K562 (cell line): ENCODE data around the gene PLD1. TPM values are rescaled to one million over a fixed set of nuclear protein-coding genes. Genes with fewer than 3 reads are reported as not detected.

Experiments used
- ATAC-seq: fragments of 200-7000 bp; cut with Tn5 transposase; 3 replicates; pipeline ENCODE4 v1.9.1; 2020; ENCODE audit warnings: moderate library complexity
- BruUV-seq: library from RNA; stranded (reverse); fragments of 400-500 nt; replicated peaks from 2 replicates; lab custom pipeline; 2021; lab: Mats Ljungman, UMichigan
- CTCF ChIA-PET: fragments of 300-600 bp; formaldehyde crosslinking; extraction: SDS; loops from one replicate; lab custom pipeline; 2021; ENCODE audit warnings: low intra/inter-chr PET ratio; lab: Yijun Ruan, JAX
- POLR2A ChIA-PET: fragments of 300-600, 350-650 bp; sonication (Branson Sonifier 250); formaldehyde crosslinking; extraction: SDS; loops from one replicate; lab custom pipeline; 2021; ENCODE audit warnings: antibody characterized with exemption, inconsistent platforms; lab: Yijun Ruan, JAX
- DNase-seq, 4 experiments: peaks; one replicate each; pipeline versions ENCODE4 v3.0.0 to v3.0.0-alpha.2; 2011 to 2018; ENCODE audit warnings: low spot score in 3 of 4, mixed read lengths in 3 of 4; ENCODE audit errors: extremely low read depth in 1 of 4
- FAIRE-seq: peaks from 2 replicates; lab custom pipeline; 2011; peaks lifted over from hg19 to GRCh38; lab: Jason Lieb, UNC
- H2AFZ ChIP-seq: 2 replicates; pipeline ENCODE4 v1.6.0; 2011; ENCODE audit warnings: low read depth, low read length, control low read depth, inconsistent platforms
- H3K27ac ChIP-seq: fragments of 200-600 bp; 3 replicates; pipeline ENCODE4 v1.8.0; 2011; ENCODE audit warnings: low read depth, mild to moderate bottlenecking, control low read depth, inconsistent platforms, low read length, moderate library complexity, mixed read lengths; ENCODE audit errors: extremely low read depth
- H3K27me3 ChIP-seq, 2 experiments: fragments of 300-600 bp in 1 of 2; 2 replicates in 1 of 2; 3 replicates in 1 of 2; pipeline versions ENCODE4 v1.6.0 to v1.8.0; 2011; ENCODE audit warnings: inconsistent platforms in 2 of 2, low read length in 2 of 2, mild to moderate bottlenecking in 1 of 2, mixed read lengths in 1 of 2, moderate library complexity in 1 of 2; ENCODE audit not compliant: control insufficient read depth in 2 of 2, insufficient read depth in 2 of 2
- H3K36me3 ChIP-seq: fragments of 300-600 bp; 3 replicates; pipeline ENCODE4 v1.8.0; 2011; ENCODE audit warnings: mild to moderate bottlenecking, low read length, inconsistent platforms; ENCODE audit not compliant: control insufficient read depth, insufficient read depth
- H3K4me1 ChIP-seq, 2 experiments: fragments of 200-600 bp in 1 of 2; replicated peaks in 1 of 2; 2 replicates in 1 of 2; 3 replicates in 1 of 2; pipeline versions ENCODE4 v1.5.1 to v1.8.0; 2011; ENCODE audit warnings: inconsistent platforms in 2 of 2, low read length in 2 of 2, mild to moderate bottlenecking in 1 of 2, mixed read lengths in 1 of 2, moderate library complexity in 1 of 2; ENCODE audit not compliant: control insufficient read depth in 2 of 2, insufficient read depth in 2 of 2
- H3K4me2 ChIP-seq: 2 replicates; pipeline ENCODE4 v1.6.1; 2011; ENCODE audit warnings: low read length, control low read depth, inconsistent platforms, mixed read lengths; ENCODE audit not compliant: insufficient read depth
- H3K4me3 ChIP-seq: fragments of 200-600 bp; sonication (generic), shearing (Covaris generic); 2 replicates; pipeline ENCODE4 v1.5.1; 2016; ENCODE audit warnings: control low read depth, inconsistent platforms
- H3K79me2 ChIP-seq: fragments of 200-600 bp; 3 replicates; pipeline ENCODE4 v1.8.0; 2011; ENCODE audit warnings: low read length, inconsistent platforms; ENCODE audit not compliant: control insufficient read depth, insufficient read depth
- H3K9ac ChIP-seq, 2 experiments: 2 replicates each; pipeline versions ENCODE4 v1.6.0 to v1.6.1; 2011; ENCODE audit warnings: low read depth in 2 of 2, low read length in 2 of 2, control low read depth in 1 of 2, inconsistent platforms in 1 of 2, mild to moderate bottlenecking in 1 of 2, mixed read lengths in 1 of 2; ENCODE audit not compliant: insufficient read depth in 1 of 2
- H3K9me1 ChIP-seq: one replicate; pipeline ENCODE4 v1.6.0; 2011; ENCODE audit warnings: inconsistent platforms, mild to moderate bottlenecking, low read length, moderate library complexity; ENCODE audit not compliant: control insufficient read depth, insufficient read depth
- H3K9me3 ChIP-seq: replicated peaks from 2 replicates; pipeline ENCODE4 v1.5.1; 2011; ENCODE audit warnings: low read depth, low read length, inconsistent platforms; ENCODE audit not compliant: control insufficient read depth, insufficient read depth
- H4K20me1 ChIP-seq: replicated peaks from 2 replicates; pipeline ENCODE4 v1.6.1; 2011; ENCODE audit warnings: low read length, inconsistent platforms, mixed read lengths; ENCODE audit not compliant: control insufficient read depth, insufficient read depth
- CSDE1 ChIP-seq, 2 experiments: fragments of 450-650 bp; IDR thresholded peaks; 2 replicates each; pipeline ENCODE4 v1.6.1; 2016; ENCODE audit warnings: mild to moderate bottlenecking in 1 of 2
- ILK ChIP-seq: fragments of 450-650 bp; IDR thresholded peaks from 2 replicates; pipeline ENCODE4 v1.6.1; 2016; ENCODE audit warnings: missing genetic modification characterization, low read depth, mild to moderate bottlenecking, missing compliant biosample characterization, moderate library complexity, borderline replicate concordance
- JUND ChIP-seq, 2 experiments: IDR thresholded peaks; 2 replicates in 1 of 2; 3 replicates in 1 of 2; pipeline ENCODE4 v1.6.1; 2011; ENCODE audit warnings: borderline replicate concordance in 2 of 2, low read depth in 2 of 2, low read length in 2 of 2, improper control_type of control experiment in 1 of 2, missing biosample characterization in 1 of 2, missing genetic modification characterization in 1 of 2, missing genetic modification reagents in 1 of 2
- NEUROD1 ChIP-seq: fragments of 150-350 bp; IDR thresholded peaks from 2 replicates; pipeline ENCODE4 v1.6.1; 2014; ENCODE audit warnings: borderline replicate concordance, low read length, low read depth; ENCODE audit not compliant: partially characterized antibody
- RBM15 ChIP-seq: fragments of 200-400 bp; formaldehyde crosslinking; IDR thresholded peaks from 2 replicates; pipeline ENCODE4 v1.6.1; 2018; ENCODE audit warnings: mild to moderate bottlenecking, low read length, moderate library complexity; ENCODE audit not compliant: insufficient read depth
- SNRNP70 ChIP-seq: fragments of 200-400 bp; formaldehyde crosslinking; optimal IDR thresholded peaks from 2 replicates; pipeline ENCODE3; 2017; ENCODE audit warnings: low read depth, low read length
- SRSF9 ChIP-seq: fragments of 200-400 bp; formaldehyde crosslinking; IDR thresholded peaks from 2 replicates; pipeline ENCODE4 v1.6.1; 2017; ENCODE audit warnings: low read depth, low read length, borderline replicate concordance
- TCF7 ChIP-seq: sonication (generic); IDR thresholded peaks from 2 replicates; pipeline ENCODE4 v1.6.1; 2016; ENCODE audit warnings: antibody characterized with exemption, borderline replicate concordance
- ZNF253 ChIP-seq: fragments of 250-450 bp; sonication (Bioruptor Pico); conservative IDR thresholded peaks from 2 replicates; pipeline ENCODE4 v1.6.1; 2021; ENCODE audit warnings: mild to moderate bottlenecking
- WGBS: fragments of 100-300 bp; shearing (Covaris generic); methylation state at CpG from one replicate; pipeline ENCODE4 v1.1.6; 2016; ENCODE audit warnings: low coverage, mixed read lengths; ENCODE audit not compliant: insufficient coverage; ENCODE audit errors: missing lambda C conversion rate; 5-methylcytosine and 5-hydroxymethylcytosine counted together
- in situ Hi-C: fragments of 300-500 bp; cut with MboI; formaldehyde crosslinking; loops from 4 replicates; pipeline ENCODE4 v1.15.0; 2018; ENCODE audit warnings: inconsistent platforms, mixed read lengths
- intact Hi-C: fragments of 100-400 bp; cut with micrococcal nuclease; formaldehyde crosslinking; loops from 2 replicates; pipeline ENCODE4 v1.14.2; 2022
- polyA plus RNA-seq, 8 experiments: library from polyadenylated mRNA; depleted of rRNA in 4 of 8; stranded (reverse) in 5 of 8; unstranded in 3 of 8; fragments of >200 nt; fragmentation: Nextera tagmentation in 2 of 8; fragmentation: Illumina TruSeq in 1 of 8; extraction: Ambion mirVana in 2 of 8; extraction: Trizol in 1 of 8; gene quantifications; 2 replicates each; pipeline versions ENCODE4 v1.2.1 to v1.2.3, GENCODE V29; 2011 to 2014; ENCODE audit warnings: inconsistent platforms in 1 of 8, missing spikeins in 1 of 8
- total RNA-seq, 7 experiments: library from RNA; depleted of rRNA in 6 of 7; stranded (reverse); fragments of >200 nt in 6 of 7; fragmentation: Illumina TruSeq in 2 of 7; extraction: Trizol in 2 of 7; gene quantifications; 2 replicates each; pipeline versions ENCODE4 v1.2.1 to v1.2.3, GENCODE V29; 2011 to 2021; ENCODE audit warnings: low replicate concordance in 1 of 7
- TF ChIP-seq, protein P1 (sequence below), 2 experiments: fragments of 450-650 bp; IDR thresholded peaks; 2 replicates each; pipeline ENCODE4 v1.6.1; 2016; ENCODE audit warnings: mild to moderate bottlenecking in 2 of 2, borderline replicate concordance in 1 of 2, low read depth in 1 of 2, moderate library complexity in 1 of 2
- TF ChIP-seq, protein P2 (sequence below): IDR thresholded peaks from 2 replicates; pipeline ENCODE4 v1.6.1; 2016; ENCODE audit warnings: missing genetic modification characterization, missing compliant biosample characterization

PLD1 gene
- total and polyA plus RNA-seq, 9 of the 15 experiments (the other 6 are each of a cell fraction or from before 2014, with no cell fraction given) = 8.4 to 26.1 (median 18.6) TPM

DNA sequence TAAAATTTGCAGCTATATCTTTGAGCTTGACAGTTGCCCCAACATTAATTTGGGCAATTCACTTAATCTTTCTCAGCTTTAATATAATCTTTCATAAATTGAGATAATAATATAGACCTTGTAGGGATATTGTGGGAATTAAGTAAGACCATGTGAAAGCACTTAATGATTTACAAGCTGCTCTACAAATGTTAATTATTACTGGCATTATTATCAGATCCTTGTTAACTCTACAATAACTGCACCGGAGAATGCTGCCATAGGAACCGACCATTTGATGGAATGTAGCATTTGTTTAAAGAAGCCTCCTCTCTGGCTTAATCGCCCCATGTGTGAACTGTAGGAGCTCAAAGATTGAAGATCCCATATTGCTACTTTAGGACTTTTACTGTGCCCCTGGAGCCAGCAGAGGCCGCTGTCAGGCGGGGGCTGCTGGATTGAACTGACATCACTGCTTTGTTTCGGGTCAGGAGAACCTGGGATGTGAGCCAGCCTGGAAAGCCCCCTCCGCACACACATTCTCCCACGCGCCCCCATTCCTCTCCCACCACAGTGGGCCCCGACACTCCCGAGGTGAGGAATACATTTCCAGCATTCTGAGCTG is 195.9 kb downstream of the PLD1 start:
- Histone ChIP-seq H3K27me3 (no peaks in the 10 kb centered on the region), H3K4me1 (no peaks in the 10 kb centered on the region), H3K9ac (no peak overlapping the region), H2AFZ (no peak overlapping the region), H3K4me2 (no peak overlapping the region), H4K20me1 (no peaks in the 10 kb centered on the region), H3K9me3 (no peaks in the 10 kb centered on the region), H3K79me2 (no peaks in the 10 kb centered on the region), H3K9me1 (no peaks in the 10 kb centered on the region), H3K36me3 (0 out of 3 replicates have a peak, but pooled peaks cover 3% of the 10 kb centered on the region), H3K27ac (no peak overlapping the region), H3K4me3 (no peak overlapping the region)
- FAIRE-seq (no peak), DNase-seq (peak; percentile 32 to 57 (median 46)), ATAC-seq (peak; percentile 96)
- in situ Hi-C loops = no loop called here
- WGBS = 22% methylated on average over 11 of the region's 11 CpGs
- intact Hi-C loops = loop anchor here (1.0 to 5.0 kb wide), 2 partner anchors 158 to 218 kb away; no protein-coding TSS in a partner anchor
- BruUV-seq = no TSS peak
- ChIA-PET CTCF (interaction anchor here (1.1 to 1.2 kb wide), 2 partner anchors 219 to 1060 kb away, joined by 3 to 4 read pairs; no protein-coding TSS in a partner anchor), POLR2A (interaction anchor here (0.6 to 1.4 kb wide), 5 partner anchors 13 to 1055 kb away, joined by 3 to 4 read pairs (median 3); no protein-coding TSS in a partner anchor)
- TF ChIP-seq, protein P1, sequence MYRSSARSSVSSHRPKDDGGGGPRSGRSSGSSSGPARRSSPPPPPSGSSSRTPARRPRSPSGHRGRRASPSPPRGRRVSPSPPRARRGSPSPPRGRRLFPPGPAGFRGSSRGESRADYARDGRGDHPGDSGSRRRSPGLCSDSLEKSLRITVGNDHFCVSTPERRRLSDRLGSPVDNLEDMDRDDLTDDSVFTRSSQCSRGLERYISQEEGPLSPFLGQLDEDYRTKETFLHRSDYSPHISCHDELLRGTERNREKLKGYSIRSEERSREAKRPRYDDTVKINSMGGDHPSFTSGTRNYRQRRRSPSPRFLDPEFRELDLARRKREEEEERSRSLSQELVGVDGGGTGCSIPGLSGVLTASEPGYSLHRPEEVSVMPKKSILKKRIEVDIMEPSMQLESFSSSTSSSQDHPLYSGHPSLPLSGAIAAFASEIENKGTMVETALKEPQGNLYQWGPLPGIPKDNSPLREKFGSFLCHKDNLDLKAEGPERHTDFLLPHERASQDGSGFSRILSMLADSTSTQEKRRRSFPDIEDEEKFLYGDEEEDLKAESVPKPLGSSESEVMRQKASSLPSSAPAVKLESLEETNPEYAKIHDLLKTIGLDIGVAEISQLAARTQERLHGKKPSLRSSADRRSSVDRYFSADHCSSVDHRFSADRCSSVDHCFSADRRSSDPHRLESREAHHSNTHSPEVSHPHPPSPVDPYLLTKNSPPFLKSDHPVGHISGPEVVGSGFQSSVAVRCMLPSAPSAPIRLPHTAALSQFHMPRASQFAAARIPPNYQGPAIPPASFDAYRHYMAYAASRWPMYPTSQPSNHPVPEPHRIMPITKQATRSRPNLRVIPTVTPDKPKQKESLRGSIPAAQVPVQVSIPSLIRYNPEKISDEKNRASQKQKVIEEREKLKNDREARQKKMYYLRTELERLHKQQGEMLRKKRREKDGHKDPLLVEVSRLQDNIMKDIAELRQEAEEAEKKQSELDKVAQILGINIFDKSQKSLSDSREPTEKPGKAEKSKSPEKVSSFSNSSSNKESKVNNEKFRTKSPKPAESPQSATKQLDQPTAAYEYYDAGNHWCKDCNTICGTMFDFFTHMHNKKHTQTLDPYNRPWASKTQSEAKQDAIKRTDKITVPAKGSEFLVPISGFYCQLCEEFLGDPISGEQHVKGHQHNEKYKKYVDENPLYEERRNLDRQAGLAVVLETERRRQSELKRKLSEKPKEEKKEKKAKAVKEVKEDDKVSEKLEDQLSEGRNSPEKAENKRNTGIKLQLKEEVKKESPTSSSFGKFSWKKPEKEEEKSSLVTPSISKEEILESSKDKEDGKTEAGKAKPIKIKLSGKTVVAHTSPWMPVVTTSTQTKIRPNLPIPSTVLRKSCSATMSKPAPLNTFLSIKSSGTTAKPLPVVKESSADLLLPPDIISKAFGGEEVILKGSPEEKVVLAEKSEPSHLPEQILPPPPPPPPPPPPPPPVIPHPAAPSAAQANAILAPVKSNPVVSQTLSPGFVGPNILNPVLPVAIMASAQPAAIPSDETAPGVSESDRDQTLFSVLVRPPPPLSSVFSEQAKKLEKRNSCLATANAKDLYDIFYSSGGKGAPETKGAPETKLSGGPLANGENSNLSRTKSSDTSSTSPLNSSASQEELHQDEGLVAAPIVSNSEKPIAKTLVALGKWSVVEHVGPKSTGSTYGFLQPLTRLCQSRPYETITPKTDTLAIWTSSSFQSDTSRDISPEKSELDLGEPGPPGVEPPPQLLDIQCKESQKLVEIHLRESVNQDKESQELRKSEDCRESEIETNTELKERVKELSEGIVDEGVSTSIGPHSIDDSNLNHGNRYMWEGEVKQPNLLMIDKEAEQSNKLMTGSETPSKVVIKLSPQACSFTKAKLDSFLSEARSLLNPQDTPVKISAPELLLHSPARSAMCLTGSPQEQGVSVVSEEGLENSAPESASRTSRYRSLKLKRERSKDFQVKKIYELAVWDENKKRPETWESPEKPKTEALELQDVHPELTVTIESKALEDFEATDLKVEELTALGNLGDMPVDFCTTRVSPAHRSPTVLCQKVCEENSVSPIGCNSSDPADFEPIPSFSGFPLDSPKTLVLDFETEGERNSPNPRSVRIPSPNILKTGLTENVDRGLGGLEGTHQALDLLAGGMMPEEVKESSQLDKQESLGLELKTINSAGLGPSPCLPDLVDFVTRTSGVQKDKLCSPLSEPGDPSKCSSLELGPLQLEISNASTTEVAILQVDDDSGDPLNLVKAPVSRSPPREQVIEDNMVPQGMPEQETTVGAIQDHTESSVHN (IDR thresholded peaks at IDR 0.05; ENCODE audit: borderline replicate concordance in 1 of 2, low read depth in 1 of 2) = no peak
- TF ChIP-seq ILK (tag) (no peak), SNRNP70 (no peak), ZNF253 (CRISPR knock-in tag) (no peak), NEUROD1 (no peak), RBM15 (no peak), TCF7 (no peak), JUND (IDR thresholded peaks at IDR 0.05; ENCODE audit: borderline replicate concordance, low read depth, low read length) (0 out of 2 replicates have a peak, but pooled peaks have one; percentile 18), JUND (tag; IDR thresholded peaks at IDR 0.05; ENCODE audit: borderline replicate concordance, low read depth, low read length) (no peak), CSDE1 (IDR thresholded peaks at IDR 0.05) (no peak), SRSF9 (no peak)
- TF ChIP-seq, protein P2, sequence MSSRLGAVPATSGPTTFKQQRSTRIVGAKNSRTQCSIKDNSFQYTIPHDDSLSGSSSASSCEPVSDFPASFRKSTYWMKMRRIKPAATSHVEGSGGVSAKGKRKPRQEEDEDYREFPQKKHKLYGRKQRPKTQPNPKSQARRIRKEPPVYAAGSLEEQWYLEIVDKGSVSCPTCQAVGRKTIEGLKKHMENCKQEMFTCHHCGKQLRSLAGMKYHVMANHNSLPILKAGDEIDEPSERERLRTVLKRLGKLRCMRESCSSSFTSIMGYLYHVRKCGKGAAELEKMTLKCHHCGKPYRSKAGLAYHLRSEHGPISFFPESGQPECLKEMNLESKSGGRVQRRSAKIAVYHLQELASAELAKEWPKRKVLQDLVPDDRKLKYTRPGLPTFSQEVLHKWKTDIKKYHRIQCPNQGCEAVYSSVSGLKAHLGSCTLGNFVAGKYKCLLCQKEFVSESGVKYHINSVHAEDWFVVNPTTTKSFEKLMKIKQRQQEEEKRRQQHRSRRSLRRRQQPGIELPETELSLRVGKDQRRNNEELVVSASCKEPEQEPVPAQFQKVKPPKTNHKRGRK (tag) = no peak
